Kidney epithelial cell (primary cell): ENCODE measurements around the gene TENM3. TPM values are rescaled to one million over a fixed set of nuclear protein-coding genes. Genes with fewer than 3 reads are reported as not detected.
"Not testable (repeated sequence)": the region's sequence is repeated elsewhere in the genome, so short reads cannot be mapped to it uniquely, and the experiment has no call there.

ENCODE experiments used
- DNase-seq: peaks from one replicate; pipeline ENCODE4 v3.0.0-alpha.2; 2010; ENCODE audit warnings: low read depth
- H3K27me3 ChIP-seq: 2 replicates; pipeline ENCODE4 v1.6.0; 2011; ENCODE audit warnings: low read length; ENCODE audit not compliant: control insufficient read depth, insufficient read depth
- H3K36me3 ChIP-seq: 2 replicates; pipeline ENCODE4 v1.5.1; 2011; ENCODE audit warnings: low read length; ENCODE audit not compliant: control insufficient read depth, insufficient read depth
- H3K4me3 ChIP-seq: 2 replicates; pipeline ENCODE4 v1.5.1; 2011; ENCODE audit warnings: low read depth, mild to moderate bottlenecking, control low read depth, low read length
- CTCF ChIP-seq: IDR thresholded peaks from 2 replicates; pipeline ENCODE4 v1.5.1; 2011; ENCODE audit warnings: mild to moderate bottlenecking, moderate library complexity, low read length, control low read depth, inconsistent platforms; ENCODE audit not compliant: insufficient read depth, poor library complexity, severe bottlenecking
- total RNA-seq: library from RNA; depleted of rRNA; stranded (reverse); fragments of >200 nt; gene quantifications from 2 replicates; pipeline ENCODE4 v1.2.3, GENCODE V29; 2015

Gene TENM3
- total RNA-seq, 1 donor from 2014 or later = 11.2 TPM

GRCh38 chr4:182369211-182369610 is 126.0 kb downstream of the TENM3 start:
- no peak for TF ChIP-seq CTCF
- H3K27me3 ChIP-seq = no peaks in the 10 kb centered on the region

DNA sequence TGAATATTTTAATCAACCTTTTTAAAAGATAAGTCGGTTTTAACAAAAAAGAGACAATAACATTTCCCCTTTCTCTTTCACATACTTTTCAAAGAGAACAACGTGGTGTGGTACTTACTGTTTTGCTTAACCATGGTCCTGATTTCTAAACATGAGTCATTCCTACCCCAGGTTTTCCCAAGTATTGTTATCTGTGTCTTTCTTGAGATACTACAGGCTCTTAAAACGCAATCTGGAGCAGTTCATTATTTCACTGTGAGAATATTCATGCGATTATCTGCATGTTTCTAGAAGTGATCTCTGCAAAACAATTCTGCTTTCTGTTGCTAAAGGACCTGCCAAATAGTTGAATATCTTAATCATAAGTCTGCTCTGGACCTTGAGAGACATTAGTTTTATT is 127.3 kb downstream of the TENM3 start:
- Histone ChIP-seq H3K36me3 (no peaks in the 10 kb centered on the region), H3K27me3 (no peaks in the 10 kb centered on the region), H3K4me3 (no peak overlapping the region)
- no peak for TF ChIP-seq CTCF
- no peak for DNase-seq

More at GRCh38 chr4:182369211-182369610, 126.0 kb downstream of the TENM3 start:
- no peak for DNase-seq
- Histone ChIP-seq H3K36me3 (no peaks in the 10 kb centered on the region), H3K4me3 (no peak overlapping the region)

DNA sequence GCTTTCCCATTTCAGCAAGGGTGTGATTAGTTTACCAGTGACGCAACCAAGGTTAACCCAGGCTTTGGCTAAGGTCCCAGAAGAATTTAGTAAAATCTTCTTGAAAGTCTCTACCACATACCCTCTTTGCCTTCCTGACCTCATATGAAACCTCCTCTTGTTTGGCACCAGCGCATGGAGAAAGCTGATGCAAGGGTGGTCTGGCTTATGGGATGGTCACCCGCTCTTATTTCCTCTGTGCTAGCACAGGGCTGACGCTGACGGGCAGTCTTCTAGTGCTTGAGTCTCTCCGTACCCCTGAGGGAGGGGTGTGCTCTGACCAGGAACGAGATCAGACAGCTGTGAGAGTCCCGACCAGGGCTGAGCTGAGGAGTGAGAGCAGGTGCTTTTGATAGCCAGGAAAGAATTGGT is 137.6 kb downstream of the TENM3 start:
- no peak for DNase-seq
- Histone ChIP-seq H3K4me3 (no peak overlapping the region), H3K27me3 (no peaks in the 10 kb centered on the region), H3K36me3 (no peaks in the 10 kb centered on the region)
- no peak for TF ChIP-seq CTCF

DNA sequence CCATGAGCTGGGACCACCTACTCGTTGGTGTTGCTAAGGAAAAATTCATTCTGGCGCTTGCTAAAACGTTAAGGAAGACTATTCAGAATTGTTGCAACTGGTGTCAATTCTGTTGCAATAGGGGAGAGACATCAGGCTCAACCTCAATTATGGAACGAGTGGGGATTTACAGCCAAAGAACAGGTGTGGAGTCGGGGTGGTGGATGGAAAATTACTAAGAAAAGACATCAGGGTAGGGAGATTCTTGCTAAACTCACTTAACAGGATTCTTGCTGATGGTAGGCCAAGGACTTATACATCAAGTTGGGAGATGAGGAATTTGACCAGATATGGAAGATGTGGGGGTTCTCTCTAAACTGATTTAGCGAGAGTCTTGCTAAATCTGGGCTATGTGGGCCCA is 139.7 kb downstream of the TENM3 start:
- TF ChIP-seq CTCF = no peak
- Histone ChIP-seq H3K36me3 (no peaks in the 10 kb centered on the region), H3K4me3 (no peak overlapping the region), H3K27me3 (no peaks in the 10 kb centered on the region)
- DNase-seq = no peak

DNA sequence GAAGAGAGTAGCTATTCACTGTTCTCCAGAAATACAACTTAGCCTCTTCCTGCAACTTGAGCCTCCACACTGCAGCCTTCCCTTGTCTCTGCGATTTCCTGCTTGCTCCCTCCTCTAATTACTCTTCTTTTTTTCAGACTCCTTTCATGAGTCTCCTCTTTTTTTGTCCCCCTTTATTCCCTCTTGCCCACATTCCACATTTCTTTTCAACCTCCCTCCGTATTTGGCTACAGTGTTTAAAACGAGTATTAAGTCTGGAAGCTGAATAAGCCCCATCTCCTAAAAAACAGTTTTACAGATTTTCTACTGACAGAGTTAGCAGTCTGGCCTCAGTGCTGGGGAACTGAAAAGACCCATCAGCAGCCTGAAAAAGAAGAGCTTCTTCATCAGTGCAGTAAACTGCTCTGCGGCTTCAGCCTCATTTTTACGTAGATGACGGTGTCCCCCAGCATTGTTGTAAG is 141.5 kb downstream of the TENM3 start:
- Histone ChIP-seq H3K36me3 (no peaks in the 10 kb centered on the region), H3K4me3 (no peak overlapping the region), H3K27me3 (no peaks in the 10 kb centered on the region)
- TF ChIP-seq CTCF = no peak
- no peak for DNase-seq

DNA sequence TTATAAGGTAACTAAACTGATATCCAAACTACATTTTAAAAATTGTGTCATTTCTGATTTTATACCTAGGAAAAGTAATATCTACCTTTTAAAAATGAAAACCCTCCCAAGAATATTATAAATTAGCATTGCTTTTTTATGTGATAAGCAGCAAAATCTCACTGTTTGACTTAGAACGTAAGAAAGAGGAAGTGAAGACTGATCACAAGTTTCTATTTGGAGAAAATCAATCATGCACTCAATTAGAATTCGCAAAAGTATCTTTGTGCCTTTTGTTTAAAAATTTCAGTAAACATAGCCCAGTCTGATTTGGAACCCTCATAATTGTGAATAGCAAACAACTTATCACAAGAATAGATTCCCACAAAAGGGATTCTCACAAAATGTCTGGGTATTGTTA is 142.7 kb downstream of the TENM3 start:
- Histone ChIP-seq H3K27me3 (no peaks in the 10 kb centered on the region), H3K36me3 (no peaks in the 10 kb centered on the region), H3K4me3 (no peak overlapping the region)
- no peak for DNase-seq
- TF ChIP-seq CTCF = no peak

GRCh38 chr4:182386576-182386975 is 143.4 kb downstream of the TENM3 start:
- H3K27me3 ChIP-seq, H3K4me3 ChIP-seq, DNase-seq, H3K36me3 ChIP-seq: not testable (repeated sequence)
